Nucleus accumbens (tissue), 56 donors: Measurements from ENCODE around the gene PHETA1.

Source experiments
- DNase-seq, 56 donors: peaks; one replicate each; lab custom pipeline; 2025; lab: John Stamatoyannopoulos, UW

Gene PHETA1

DNA sequence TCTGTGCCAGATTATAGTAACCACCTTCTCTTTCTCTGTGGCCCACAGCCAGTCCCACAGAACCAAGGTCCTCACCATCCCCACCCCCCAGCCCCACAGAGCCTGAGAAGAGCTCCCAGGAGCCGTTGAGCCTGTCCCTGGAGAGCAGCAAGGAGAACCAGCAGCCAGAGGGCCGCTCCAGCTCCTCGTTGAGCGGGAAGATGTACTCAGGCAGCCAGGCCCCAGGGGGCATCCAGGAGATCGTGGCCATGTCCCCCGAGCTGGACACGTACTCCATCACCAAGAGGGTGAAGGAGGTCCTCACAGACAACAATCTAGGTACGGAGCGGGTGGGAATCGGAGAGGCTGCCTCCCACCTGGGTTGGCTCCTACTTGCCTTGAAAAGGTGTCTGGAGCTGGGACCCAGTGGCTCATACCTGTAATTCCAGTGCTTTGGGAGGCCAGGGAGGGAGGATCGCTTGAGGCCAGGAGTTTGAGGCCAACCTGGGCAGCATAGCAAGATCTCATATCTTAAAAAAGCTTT is 34.4 kb downstream of the PHETA1 start:
- no peak for DNase-seq

DNA sequence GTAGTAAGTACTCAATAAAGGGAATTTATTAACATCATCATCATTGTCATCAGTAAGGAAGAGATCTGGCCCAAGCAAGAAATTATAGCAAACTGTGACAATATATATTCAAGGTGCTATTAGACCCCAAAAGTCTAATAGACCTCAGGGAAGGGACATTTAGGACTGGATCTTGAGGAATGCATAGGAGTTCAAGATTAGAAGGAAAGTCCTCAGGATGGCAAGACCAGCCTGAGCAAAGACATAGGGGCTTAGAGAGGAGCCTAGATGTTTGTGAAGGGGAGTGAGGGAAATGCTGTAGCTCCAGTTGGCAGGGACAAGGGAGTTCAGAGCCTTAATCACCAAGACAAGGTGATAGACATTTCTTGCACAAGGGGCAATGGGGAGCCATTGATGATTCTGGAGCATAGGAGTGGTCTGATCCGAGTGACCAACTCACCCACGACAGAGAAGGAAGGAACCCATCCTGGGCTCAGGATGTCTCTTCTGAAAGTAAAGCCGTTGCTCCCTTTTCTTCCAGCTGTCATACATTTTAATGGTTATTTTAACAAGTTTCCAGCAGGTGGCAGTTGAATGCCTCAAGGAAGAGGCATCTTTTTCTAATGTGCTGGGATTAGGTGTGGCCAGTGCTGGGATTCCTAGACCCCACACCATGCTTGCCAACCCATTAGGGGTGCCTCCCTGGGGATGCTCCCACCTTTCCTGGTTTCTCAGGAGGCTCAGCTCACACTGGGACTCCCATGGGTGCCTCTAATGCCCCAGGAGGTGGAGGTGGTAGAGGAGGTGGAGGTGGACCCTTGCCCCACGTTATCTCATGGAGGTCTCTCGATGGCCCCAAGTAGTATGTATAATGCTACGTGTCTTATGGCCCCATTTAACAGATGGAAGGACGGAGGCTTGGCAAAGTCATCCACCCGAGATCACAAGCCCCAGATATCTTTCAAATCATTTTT is 37.8 kb downstream of the PHETA1 start:
- no peak for DNase-seq

DNA sequence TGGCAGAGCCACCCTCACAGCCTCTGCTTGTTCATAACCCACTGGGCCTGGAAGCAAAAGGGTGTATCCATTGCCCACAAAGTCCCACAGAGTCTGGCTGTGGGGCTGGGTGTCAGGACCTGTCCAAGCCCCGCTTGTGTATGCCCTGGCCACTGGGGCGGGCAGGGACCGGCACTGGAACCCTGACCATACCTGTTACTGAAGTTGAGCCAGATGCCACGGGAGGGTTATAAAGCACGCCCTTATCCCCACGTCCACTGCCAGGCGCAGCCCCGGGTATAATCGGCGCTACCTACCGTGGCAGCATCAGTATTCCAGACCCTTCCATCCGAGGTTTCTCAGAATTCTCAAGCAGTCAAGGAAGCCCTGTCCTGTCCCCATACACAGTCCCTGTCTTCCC is 40.8 kb downstream of the PHETA1 start:
- DNase-seq: no peak

DNA sequence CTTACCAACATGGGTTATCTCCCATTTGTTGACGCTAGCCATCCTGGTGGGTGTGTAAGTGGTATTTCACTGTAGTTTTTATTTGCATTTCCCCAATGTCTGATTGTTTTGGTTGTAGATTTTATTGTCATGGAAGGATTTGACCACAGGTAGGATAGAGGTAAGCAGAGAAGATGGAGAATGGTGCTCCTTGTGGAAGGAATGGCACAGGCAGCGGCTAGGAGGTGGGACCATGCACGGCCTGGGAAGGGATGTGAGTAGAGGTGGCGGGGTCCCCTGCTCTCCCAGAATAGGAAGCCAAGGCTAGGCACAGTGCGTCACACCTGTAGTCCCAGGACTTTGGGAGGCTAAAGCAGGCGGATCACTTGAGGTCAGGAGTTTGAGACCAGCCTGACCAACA is 41.4 kb downstream of the PHETA1 start:
- DNase-seq: no peak

DNA sequence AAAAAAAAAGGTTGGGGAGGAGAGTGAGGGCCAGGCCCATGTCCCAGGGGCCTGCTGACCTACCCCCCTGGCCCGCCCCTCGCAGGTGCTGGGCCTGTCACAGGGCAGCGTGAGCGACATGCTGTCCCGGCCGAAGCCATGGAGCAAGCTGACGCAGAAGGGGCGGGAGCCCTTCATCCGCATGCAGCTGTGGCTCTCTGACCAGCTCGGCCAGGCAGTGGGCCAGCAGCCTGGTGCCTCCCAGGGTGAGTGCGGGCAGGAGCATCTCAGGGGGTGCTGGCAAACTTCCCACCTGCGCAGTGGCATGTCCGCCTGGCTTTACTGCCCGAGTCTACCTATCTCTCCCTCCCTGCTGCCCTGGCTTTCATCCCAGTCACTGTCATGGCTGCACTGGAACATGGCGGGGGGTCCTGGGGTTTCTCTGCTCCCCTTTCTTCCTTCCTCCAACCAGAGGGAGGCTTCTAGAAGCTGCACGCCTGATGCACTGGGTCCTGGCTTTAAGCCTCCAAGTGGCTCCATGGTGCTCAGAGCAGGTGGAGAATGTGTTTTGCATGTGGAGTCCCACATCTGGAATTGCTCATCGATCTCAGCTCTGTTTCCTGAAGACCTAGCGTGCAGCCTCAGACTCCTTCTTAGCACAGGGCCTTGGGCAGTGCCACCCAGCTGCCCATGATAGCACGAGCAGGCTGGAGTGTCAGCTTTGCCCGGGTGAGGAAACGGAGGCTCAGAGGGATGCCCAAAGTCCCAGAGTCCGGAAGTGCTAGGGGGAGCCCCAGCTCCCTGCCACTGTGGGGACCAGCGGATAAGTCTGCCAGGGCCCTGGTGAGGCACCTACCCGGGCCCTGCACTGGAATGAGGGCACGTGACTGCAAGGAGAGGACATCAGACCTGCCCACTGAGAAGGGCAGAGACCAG is 46.3 kb downstream of the PHETA1 start:
- peak in 33 of 56 donors; percentile 0 to 78 (median 29) for DNase-seq

DNA sequence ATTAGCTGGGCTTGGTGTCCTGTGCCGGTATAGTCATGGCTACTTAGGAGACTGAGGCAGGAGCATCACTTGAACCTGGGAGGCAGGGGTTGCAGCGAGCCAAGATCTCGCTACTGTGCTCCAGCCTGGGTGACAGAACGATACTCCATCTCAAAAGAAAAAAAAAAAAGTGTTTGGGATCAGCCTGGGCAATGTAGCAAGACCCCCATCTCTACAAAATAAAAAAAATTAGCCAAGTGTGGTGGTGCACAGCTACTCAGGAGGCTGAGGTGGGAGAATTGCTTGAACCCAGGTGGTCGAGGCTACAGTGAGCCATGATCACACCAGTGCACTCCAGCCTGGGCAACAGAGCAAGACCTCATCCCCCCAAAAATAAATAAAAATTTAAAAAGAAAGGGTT is 47.6 kb downstream of the PHETA1 start:
- no peak for DNase-seq

DNA sequence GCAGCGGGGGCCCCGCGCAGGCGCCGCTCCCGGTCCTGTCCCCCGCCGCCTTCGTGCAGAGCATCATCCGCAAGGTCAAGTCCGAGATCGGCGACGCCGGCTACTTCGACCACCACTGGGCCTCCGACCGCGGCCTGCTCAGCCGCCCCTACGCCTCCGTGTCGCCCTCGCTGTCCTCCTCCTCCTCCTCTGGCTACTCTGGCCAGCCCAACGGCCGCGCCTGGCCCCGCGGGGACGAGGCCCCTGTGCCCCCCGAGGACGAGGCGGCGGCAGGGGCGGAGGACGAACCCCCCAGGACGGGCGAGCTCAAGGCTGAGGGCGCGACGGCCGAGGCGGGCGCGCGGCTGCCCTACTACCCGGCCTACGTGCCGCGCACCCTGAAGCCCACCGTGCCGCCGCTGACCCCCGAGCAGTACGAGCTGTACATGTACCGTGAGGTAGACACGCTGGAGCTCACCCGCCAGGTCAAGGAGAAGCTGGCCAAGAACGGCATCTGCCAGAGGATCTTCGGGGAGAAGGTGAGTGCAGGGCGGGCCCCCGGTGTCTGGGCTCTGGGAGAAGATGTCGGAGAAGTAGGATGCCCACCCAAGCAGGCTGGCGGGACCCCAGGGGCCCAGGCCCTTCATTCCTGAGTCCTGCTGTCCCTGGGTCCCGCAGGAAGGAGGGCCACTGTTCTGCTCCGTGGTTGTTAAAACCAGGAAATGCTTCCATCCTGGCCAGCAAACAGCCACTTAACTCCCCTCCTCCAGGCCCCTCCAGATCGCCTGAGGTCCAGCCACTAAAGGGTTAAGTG is 48.4 kb downstream of the PHETA1 start:
- no peak for DNase-seq

DNA sequence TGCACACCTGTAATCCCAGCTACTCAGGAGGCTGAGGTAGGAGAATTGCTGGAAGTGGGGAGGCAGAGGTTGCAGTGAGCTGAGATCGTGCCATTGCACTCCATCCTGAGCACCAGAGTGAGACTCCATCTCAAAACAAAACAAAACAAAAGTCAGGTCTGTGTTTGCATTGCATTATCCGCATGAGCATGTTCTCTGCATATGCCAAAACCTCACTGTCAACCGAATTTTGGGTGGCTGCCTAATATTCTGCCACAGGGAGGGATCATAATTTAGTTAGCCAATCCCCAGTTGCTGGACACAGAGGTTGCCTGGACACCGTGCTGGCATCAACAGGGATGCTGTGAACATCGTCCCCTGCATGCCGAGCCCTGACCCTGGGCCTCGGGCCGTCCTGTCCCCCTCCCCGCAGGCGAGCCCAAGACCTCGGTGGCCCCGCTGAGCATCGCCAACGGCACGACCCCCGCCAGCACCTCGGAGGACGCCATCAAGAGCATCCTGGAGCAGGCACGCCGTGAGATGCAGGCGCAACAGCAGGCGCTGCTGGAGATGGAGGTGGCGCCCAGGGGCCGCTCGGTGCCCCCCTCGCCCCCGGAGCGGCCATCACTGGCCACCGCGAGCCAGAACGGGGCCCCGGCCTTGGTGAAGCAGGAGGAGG is 49.2 kb downstream of the PHETA1 start:
- DNase-seq: no peak

DNA sequence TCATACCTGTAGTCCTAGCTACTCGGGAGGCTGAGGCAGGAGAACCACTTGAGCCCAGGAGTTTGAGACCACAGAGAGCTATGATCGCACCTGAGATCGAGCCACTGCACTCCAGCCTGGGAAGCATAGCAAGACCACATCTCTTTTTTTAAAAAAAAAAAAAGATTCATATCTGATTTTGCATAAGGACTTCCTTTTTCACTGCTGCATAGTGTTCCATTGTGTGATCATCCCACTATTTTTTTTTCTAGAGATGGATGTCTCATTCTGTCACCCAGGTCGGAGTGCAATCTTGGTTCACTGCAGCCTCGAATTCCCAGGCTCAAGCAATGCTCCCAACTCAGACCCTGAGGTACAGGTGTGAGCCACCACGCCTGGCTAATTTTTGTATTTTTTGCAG is 50.4 kb downstream of the PHETA1 start:
- no peak for DNase-seq

DNA sequence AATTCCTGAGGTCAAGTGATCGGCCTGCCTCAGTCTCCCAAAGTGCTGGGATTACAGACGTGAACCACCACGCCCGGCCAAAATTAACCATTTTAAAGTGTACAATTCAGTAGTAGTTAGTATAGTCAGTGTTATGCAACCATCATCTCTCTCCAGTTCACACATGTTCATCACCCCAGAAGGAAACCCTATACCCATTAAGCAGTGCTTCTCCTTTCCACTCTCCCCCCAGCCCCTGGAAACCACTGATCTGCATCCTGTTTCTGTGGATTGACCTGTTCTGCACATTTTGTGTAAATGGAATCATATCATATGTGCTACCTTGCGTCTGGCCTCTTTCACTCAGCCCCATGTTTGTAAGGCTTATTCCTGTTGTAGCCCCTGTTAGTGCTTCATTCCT is 52.2 kb downstream of the PHETA1 start:
- no peak for DNase-seq

DNA sequence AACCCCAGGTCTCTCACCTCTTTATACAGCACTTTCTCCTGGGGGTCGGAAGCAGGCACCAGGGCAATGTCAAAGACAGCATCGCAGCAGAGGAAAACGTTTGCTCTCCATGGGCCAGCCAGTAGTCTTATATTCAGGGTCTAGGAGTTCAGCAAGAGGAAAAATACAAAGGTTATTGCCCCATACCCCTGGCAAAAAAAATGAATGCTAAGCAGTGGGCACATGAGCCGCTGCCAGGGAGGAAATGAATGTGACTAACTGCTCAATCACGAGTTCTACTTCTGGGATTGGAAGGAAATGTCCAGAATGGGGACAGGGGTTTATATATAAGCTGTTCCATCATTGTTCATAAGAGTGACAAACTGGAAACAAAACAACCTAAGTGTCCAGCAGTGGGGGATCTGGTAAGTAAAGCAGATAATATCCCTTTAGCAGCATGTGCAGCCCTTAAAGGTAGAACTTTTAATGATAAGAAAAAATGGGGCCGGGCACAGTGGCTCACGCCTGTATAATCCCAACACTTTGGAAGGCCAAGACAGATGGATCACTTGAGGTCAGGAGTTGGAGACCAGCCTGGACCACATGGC is 53.8 kb downstream of the PHETA1 start:
- no peak for DNase-seq

DNA sequence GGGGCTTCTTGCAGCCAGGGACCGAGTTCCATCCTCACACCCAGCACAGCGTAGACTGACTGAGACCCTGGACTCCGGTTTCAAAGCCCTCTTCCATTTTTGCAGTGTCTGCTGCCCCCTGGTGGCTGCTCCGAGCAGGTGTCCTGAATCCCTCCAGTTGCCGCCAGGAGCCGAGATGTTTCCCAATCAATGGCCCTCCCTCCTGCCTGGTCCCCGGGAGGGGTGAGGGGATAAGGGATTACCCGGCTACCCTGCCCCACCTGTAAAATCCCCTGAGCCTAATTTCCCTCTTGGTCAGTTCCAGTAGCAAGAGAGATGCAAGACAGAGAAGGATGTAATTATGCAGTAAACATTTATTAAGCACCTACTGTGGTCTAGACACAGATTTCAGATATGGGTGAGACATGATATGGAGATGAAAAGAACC is 55.0 kb downstream of the PHETA1 start:
- peak in 49 of 56 donors; percentile 1 to 77 (median 42) for DNase-seq

DNA sequence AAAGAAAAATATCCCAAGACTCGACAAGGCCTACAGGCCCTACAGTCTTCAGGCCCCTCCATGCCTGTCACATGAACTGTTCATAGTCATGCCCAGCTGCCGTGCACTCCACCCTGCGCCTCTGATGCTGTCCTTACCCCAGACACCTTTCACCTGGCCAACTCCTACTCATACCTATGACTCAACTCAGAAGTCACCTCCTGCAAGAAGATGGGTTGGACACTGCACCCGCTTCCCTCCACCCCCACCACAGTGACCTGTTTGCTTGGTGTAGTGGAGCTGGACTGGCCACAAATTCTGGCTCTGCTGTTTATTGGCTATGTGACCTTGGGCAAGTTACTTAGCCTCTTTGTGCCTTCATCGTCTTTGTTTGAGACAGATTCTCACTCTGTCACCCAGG is 56.2 kb downstream of the PHETA1 start:
- no peak for DNase-seq

DNA sequence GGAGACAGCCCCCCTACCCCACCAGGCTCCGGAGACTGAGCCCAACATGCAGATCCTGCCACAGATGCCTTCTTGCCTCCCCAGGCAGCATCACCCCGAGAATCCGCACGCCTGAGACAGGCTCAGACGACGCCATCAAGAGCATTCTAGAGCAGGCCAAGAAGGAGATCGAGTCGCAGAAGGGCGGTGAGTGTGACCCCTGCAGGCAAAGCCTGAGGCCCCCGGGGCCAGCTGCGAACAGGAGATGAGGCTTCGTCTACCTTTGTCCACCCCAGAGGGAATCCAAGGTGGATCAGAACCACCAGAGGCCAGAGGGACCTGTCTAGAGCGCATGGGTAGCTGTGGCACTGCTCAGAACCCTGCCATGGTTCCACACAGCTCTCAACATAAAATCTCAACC is 56.9 kb downstream of the PHETA1 start:
- DNase-seq: no peak

DNA sequence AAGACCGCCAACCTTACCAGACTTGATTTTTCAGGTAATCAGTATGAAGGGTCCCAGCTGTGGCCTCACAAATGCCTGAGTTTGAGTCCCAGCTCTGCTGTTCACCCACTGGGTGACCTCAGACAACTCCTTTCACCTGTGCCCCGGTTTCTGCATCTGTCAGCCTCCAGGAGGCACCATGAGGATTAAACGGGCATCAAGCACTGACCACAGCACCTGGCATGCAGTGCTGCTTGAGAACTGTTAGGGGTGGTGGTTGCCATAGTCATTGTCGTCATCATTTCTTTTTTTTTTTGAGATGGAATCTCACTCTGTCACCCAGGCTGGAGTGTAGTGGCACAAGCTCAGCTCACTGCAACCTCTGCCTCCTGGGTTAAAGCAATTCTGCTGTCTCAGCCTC is 57.9 kb downstream of the PHETA1 start:
- DNase-seq: no peak
